ENCODE results near the gene ALDH1L1.

ALDH1L1 gene

GRCh38 chr3:126201168-126201567 lies 20.8 kb upstream of the ALDH1L1 start:
- TF ChIP-seq, protein P1, sequence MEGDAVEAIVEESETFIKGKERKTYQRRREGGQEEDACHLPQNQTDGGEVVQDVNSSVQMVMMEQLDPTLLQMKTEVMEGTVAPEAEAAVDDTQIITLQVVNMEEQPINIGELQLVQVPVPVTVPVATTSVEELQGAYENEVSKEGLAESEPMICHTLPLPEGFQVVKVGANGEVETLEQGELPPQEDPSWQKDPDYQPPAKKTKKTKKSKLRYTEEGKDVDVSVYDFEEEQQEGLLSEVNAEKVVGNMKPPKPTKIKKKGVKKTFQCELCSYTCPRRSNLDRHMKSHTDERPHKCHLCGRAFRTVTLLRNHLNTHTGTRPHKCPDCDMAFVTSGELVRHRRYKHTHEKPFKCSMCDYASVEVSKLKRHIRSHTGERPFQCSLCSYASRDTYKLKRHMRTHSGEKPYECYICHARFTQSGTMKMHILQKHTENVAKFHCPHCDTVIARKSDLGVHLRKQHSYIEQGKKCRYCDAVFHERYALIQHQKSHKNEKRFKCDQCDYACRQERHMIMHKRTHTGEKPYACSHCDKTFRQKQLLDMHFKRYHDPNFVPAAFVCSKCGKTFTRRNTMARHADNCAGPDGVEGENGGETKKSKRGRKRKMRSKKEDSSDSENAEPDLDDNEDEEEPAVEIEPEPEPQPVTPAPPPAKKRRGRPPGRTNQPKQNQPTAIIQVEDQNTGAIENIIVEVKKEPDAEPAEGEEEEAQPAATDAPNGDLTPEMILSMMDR (IDR thresholded peaks at IDR 0.05; ENCODE audit: low read length) = no peak
- TF ChIP-seq EZH2phosphoT487 (IDR thresholded peaks at IDR 0.05; ENCODE audit: low read length) (no peak), EZH2 (optimal IDR thresholded peaks at IDR 0.05; ENCODE audit: low read depth, low read length) (no peak)
- Histone ChIP-seq H2AFZ (ENCODE audit: low read length) (no peak overlapping the region), H3K4me2 (ENCODE audit: low read depth, low read length) (no peak overlapping the region), H3K9me3 (replicated peaks; ENCODE audit: insufficient read depth, low read length) (no peaks in the 10 kb centered on the region), H3F3A (ENCODE audit: insufficient read depth, low read length) (no peaks in the 10 kb centered on the region), H3K4me1 (ENCODE audit: low read length) (no peaks in the 10 kb centered on the region), H3K27me3 (replicated peaks; ENCODE audit: insufficient read depth, low read length) (no peaks in the 10 kb centered on the region), H3K79me2 (ENCODE audit: low read length) (no peaks in the 10 kb centered on the region), H3K27ac (ENCODE audit: low read length) (no peak overlapping the region), H4K20me1 (ENCODE audit: insufficient read depth, low read length) (no peaks in the 10 kb centered on the region), H3K9me2 (replicated peaks; ENCODE audit: insufficient read depth, low read length) (no peaks in the 10 kb centered on the region), H3K36me3 (replicated peaks; ENCODE audit: insufficient read depth, low read length) (no peaks in the 10 kb centered on the region), H3K4me3 (ENCODE audit: low read length) (no peak overlapping the region), H3K9ac (ENCODE audit: low read length) (no peak overlapping the region)
- DNase-seq = no peak

DNA sequence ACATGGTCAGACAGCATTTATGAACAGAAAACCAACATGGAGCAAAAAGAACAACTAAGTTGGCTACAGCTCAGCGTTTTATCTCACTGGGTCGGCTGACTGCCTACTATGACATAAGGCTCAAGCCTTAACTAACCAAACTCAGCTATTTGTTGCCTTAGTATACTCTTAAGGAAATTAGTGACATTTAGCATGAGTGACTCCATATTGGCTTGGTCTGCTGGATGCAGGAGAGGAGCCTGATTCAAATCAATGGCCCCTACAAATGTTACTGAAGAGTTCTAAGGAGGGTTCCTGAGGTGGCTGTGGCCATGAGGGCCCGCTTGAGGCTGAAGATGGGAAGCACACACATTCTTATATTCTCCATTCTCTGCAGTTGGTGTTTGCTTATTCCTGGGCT lies 20.1 kb upstream of the ALDH1L1 start:
- H3K4me2 ChIP-seq (ENCODE audit: low read depth, low read length) = no peak overlapping the region
- TF ChIP-seq, protein P1 (IDR thresholded peaks at IDR 0.05; ENCODE audit: low read length) = no peak
- no peak for TF ChIP-seq EZH2phosphoT487 (IDR thresholded peaks at IDR 0.05; ENCODE audit: low read length)
- TF ChIP-seq EZH2 (optimal IDR thresholded peaks at IDR 0.05; ENCODE audit: low read depth, low read length) = no peak

GRCh38 chr3:126199256-126199655 lies 18.9 kb upstream of the ALDH1L1 start:
- H3K9me2 ChIP-seq (replicated peaks; ENCODE audit: insufficient read depth, low read length) = no peaks in the 10 kb centered on the region
- DNase-seq = no peak
- H3K27me3 ChIP-seq (replicated peaks; ENCODE audit: insufficient read depth, low read length) = no peaks in the 10 kb centered on the region
- H3K4me1 ChIP-seq (ENCODE audit: low read length) = no peaks in the 10 kb centered on the region
- H3K4me3 ChIP-seq (ENCODE audit: low read length) = no peak overlapping the region
- H3K79me2 ChIP-seq (ENCODE audit: low read length) = no peaks in the 10 kb centered on the region
- H3K27ac ChIP-seq (ENCODE audit: low read length) = no peak overlapping the region
- no peak overlapping the region for H3K9ac ChIP-seq (ENCODE audit: low read length)
- H3K9me3 ChIP-seq (replicated peaks; ENCODE audit: insufficient read depth, low read length) = no peaks in the 10 kb centered on the region
- no peaks in the 10 kb centered on the region for H3K36me3 ChIP-seq (replicated peaks; ENCODE audit: insufficient read depth, low read length)
- TF ChIP-seq EZH2phosphoT487 (IDR thresholded peaks at IDR 0.05; ENCODE audit: low read length) (no peak), EZH2 (optimal IDR thresholded peaks at IDR 0.05; ENCODE audit: low read depth, low read length) (no peak)
- TF ChIP-seq, protein P1 (IDR thresholded peaks at IDR 0.05; ENCODE audit: low read length) = no peak
- no peak overlapping the region for H3K4me2 ChIP-seq (ENCODE audit: low read depth, low read length)
- no peaks in the 10 kb centered on the region for H3F3A ChIP-seq (ENCODE audit: insufficient read depth, low read length)
- H4K20me1 ChIP-seq (ENCODE audit: insufficient read depth, low read length) = no peaks in the 10 kb centered on the region
- H2AFZ ChIP-seq (ENCODE audit: low read length) = no peak overlapping the region

More for the DNA sequence above, 20.1 kb upstream of the ALDH1L1 start:
- no peaks in the 10 kb centered on the region for H3K36me3 ChIP-seq (replicated peaks; ENCODE audit: insufficient read depth, low read length)
- no peak overlapping the region for H3K27ac ChIP-seq (ENCODE audit: low read length)
- no peaks in the 10 kb centered on the region for H3K9me3 ChIP-seq (replicated peaks; ENCODE audit: insufficient read depth, low read length)
- DNase-seq = no peak
- H4K20me1 ChIP-seq (ENCODE audit: insufficient read depth, low read length) = no peaks in the 10 kb centered on the region
- no peak overlapping the region for H3K9ac ChIP-seq (ENCODE audit: low read length)
- H3K79me2 ChIP-seq (ENCODE audit: low read length) = no peaks in the 10 kb centered on the region
- H3K27me3 ChIP-seq (replicated peaks; ENCODE audit: insufficient read depth, low read length) = no peaks in the 10 kb centered on the region
- no peaks in the 10 kb centered on the region for H3K9me2 ChIP-seq (replicated peaks; ENCODE audit: insufficient read depth, low read length)
- no peak overlapping the region for H2AFZ ChIP-seq (ENCODE audit: low read length)
- H3F3A ChIP-seq (ENCODE audit: insufficient read depth, low read length) = no peaks in the 10 kb centered on the region
- no peaks in the 10 kb centered on the region for H3K4me1 ChIP-seq (ENCODE audit: low read length)
- no peak overlapping the region for H3K4me3 ChIP-seq (ENCODE audit: low read length)
